GM12891 (cell line): ENCODE data around the gene GUCY2D.
"Not testable (repeated sequence)": the region's sequence is repeated elsewhere in the genome, so short reads cannot be mapped to it uniquely, and the experiment has no call there.

ENCODE experiments used
- DNase-seq: peaks from one replicate; pipeline ENCODE4 v3.0.0; 2011; ENCODE audit warnings: low spot score; ENCODE audit not compliant: insufficient read length
- FAIRE-seq: peaks from 2 replicates; lab custom pipeline; 2011; peaks lifted over from hg19 to GRCh38; lab: Jason Lieb, UNC
- PAX5 ChIP-seq: IDR thresholded peaks from 2 replicates; pipeline ENCODE4 v1.6.1; 2011; ENCODE audit warnings: low read length, moderate library complexity, mild to moderate bottlenecking; ENCODE audit not compliant: insufficient read depth, severe bottlenecking
- POLR2A ChIP-seq: IDR thresholded peaks from 2 replicates; pipeline ENCODE4 v1.6.1; 2011; ENCODE audit warnings: low read depth, low read length, control low read depth
- POLR2AphosphoS5 ChIP-seq: IDR thresholded peaks from 2 replicates; pipeline ENCODE4 v1.6.1; 2011; ENCODE audit warnings: low read depth, low read length, control low read depth
- POU2F2 ChIP-seq: IDR thresholded peaks from 2 replicates; pipeline ENCODE4 v1.6.1; 2011; ENCODE audit warnings: low read depth, mild to moderate bottlenecking, control low read depth, low read length, moderate library complexity
- SPI1 ChIP-seq: IDR thresholded peaks from 2 replicates; pipeline ENCODE4 v1.6.1; 2011; ENCODE audit warnings: low read depth, low read length, control low read depth
- TAF1 ChIP-seq: IDR thresholded peaks from 2 replicates; pipeline ENCODE4 v1.6.1; 2011; ENCODE audit warnings: low read depth, low read length, control low read depth

The GUCY2D gene

DNA sequence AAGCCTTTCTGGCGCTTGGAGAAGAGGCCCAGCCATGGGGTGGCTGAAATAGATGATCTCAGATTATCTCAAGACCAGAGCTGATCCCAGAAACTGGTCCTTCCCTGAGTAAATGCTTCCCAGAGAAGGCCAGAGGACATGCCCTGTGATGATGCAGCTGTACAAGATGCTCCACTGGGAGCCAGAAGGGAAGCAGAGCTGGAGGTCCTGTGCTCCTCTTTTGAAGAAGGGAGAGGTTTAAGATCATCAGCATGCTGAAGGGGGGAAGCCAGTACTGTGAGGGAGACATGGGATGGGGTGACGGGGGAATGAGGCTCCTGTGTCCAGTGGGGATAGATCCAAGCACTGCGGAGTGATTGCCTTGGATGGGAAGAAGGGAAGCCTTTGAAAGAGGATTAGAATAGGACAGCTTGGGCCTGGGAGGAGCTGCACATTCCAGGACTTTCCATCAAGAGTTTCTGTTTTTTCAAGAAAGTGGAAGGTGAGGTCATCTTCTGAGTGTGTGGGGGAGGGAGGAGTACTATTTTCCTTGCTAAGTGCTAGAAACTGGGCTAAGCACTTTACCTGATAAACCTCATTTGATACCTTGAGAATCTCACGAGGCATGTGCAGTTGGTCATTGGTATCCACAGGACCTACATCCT, 20.1 kb downstream of the GUCY2D start:
- no peak for TF ChIP-seq POU2F2
- DNase-seq = no peak
- no peak for FAIRE-seq

- FAIRE-seq, DNase-seq: not testable (repeated sequence)
Measured at GRCh38 chr17:8024161-8024560, 21.7 kb downstream of the GUCY2D start.

GRCh38 chr17:8025176-8025911, 22.9 kb downstream of the GUCY2D start:
- TF ChIP-seq PAX5 = no peak
- no peak for TF ChIP-seq TAF1
- no peak for TF ChIP-seq SPI1
- TF ChIP-seq POU2F2 = no peak
- no peak for TF ChIP-seq POLR2A
- no peak for TF ChIP-seq POLR2AphosphoS5
- FAIRE-seq (no peak), DNase-seq (no peak)

- no peak for TF ChIP-seq TAF1
- DNase-seq (no peak), FAIRE-seq (no peak)
Measured at GRCh38 chr17:8029121-8029520, 26.7 kb downstream of the GUCY2D start.

GRCh38 chr17:8031261-8031661, 28.8 kb downstream of the GUCY2D start:
- FAIRE-seq (no peak), DNase-seq (no peak)
- TF ChIP-seq PAX5 (no peak), POLR2AphosphoS5 (no peak), POU2F2 (no peak), TAF1 (no peak), SPI1 (no peak), POLR2A (no peak)

GRCh38 chr17:8031950-8032349, 29.5 kb downstream of the GUCY2D start:
- no peak for TF ChIP-seq POU2F2
- TF ChIP-seq POLR2AphosphoS5 = no peak
- no peak for TF ChIP-seq POLR2A
- no peak for TF ChIP-seq TAF1
- no peak for TF ChIP-seq SPI1
- no peak for TF ChIP-seq PAX5
- DNase-seq (no peak), FAIRE-seq (no peak)

DNA sequence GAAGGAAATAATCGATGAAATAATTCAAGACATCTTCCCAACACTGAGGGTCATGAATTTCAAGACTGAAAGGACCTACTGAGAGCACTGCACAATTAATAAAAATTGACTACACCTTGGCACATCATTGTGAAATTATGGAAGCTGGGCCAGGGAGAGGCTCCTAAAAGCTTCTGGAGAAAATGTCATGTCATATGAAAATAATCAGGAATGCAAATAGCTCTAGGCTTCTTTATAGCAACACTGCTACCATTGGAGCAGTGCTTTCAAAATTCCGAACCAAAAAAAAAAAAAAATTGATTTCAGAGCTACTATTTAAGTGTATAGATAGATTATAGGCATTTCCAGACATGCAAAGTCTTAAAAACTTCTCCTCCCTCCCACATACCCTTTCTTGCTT, 30.0 kb downstream of the GUCY2D start:
- TF ChIP-seq PAX5 (no peak), TAF1 (no peak), POU2F2 (no peak), POLR2AphosphoS5 (no peak), SPI1 (no peak), POLR2A (no peak)
- no peak for DNase-seq
- FAIRE-seq = no peak

DNA sequence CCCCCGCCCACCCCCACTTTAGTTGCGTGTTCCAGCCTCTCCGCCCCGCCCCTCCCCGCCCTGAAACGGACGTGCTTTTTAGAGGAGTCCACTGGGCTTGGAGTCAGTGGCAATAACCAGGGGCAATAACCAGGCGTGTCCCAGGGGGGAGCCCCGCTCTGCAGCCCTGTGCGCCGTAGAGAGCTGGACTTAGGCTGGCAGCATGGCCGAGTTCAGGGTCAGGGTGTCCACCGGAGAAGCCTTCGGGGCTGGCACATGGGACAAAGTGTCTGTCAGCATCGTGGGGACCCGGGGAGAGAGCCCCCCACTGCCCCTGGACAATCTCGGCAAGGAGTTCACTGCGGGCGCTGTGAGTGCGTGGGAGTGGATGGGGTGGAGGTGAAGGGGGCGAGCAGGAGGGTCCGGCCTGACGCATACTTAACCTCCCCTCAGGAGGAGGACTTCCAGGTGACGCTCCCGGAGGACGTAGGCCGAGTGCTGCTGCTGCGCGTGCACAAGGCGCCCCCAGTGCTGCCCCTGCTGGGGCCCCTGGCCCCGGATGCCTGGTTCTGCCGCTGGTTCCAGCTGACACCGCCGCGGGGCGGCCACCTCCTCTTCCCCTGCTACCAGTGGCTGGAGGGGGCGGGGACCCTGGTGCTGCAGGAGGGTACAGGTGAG, 36.7 kb downstream of the GUCY2D start, which contains the start of gene ALOX15B:
ALOX15B (plus strand) TSS at position 106 of the 657 bp plus-strand sequence; CDS start at position 203, 97 bp downstream.
- no peak for TF ChIP-seq POLR2AphosphoS5
- TF ChIP-seq POU2F2 = no peak
- no peak for TF ChIP-seq SPI1
- no peak for TF ChIP-seq POLR2A
- no peak for TF ChIP-seq TAF1
- no peak for TF ChIP-seq PAX5
- FAIRE-seq (no peak), DNase-seq (no peak)

- DNase-seq (no peak), FAIRE-seq (peak; percentile 16)
- no peak for TF ChIP-seq POLR2A
- TF ChIP-seq POLR2AphosphoS5 = no peak
- no peak for TF ChIP-seq TAF1
- TF ChIP-seq POU2F2 = no peak
- no peak for TF ChIP-seq SPI1
- no peak for TF ChIP-seq PAX5
Measured at GRCh38 chr17:8039611-8040168, 37.3 kb downstream of the GUCY2D start.

DNA sequence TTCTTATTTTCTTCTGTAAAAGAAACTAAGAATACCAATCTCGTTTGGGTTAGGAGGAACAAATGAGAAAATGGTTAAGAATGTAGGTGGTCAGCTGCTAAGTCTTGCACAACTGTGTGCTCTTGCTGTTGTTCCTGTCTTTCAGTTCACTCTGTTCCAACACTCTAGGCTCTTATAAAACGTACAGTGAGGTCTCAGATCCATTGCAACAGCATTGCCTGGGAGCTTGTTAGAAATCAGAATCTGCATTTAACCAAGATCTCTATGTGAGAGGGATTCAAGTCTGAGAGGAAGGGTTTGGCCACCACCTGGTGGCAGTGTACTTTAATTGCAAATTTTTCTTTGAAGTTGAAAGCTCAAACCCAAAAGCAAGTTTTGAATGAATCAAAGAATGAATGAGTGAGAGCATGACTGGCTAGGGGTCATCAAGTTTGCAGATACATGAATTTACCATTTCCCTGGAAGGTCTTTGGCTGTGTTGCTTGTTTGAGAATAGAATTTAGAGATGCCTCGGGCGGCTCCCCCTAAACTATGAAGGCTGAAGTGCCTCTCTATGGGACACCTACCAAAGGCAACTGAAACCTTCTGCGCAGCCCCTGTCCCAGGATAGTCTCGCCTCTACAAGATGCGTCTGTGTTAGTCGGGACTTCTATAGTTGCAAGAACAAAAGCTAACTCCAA, 39.0 kb downstream of the GUCY2D start:
- DNase-seq (peak; percentile 43), FAIRE-seq (peak; percentile 82)
- TF ChIP-seq SPI1 (no peak), TAF1 (no peak), POLR2AphosphoS5 (no peak), POLR2A (no peak), PAX5 (no peak), POU2F2 (no peak)

- TF ChIP-seq PAX5 = no peak
- no peak for TF ChIP-seq POU2F2
- no peak for TF ChIP-seq SPI1
- TF ChIP-seq TAF1 = no peak
- TF ChIP-seq POLR2AphosphoS5 = no peak
- no peak for TF ChIP-seq POLR2A
- no peak for FAIRE-seq
Measured at GRCh38 chr17:8041979-8042378, 39.6 kb downstream of the GUCY2D start.

More at GRCh38 chr17:8041979-8042378, 39.6 kb downstream of the GUCY2D start:
- no peak for DNase-seq
